ENCODE measurements around the gene PIGC. TPM values are rescaled to one million over a fixed set of nuclear protein-coding genes. Genes with fewer than 3 reads are reported as not detected.

Gene PIGC
- total RNA-seq (2014; rRNA removed; shearing (Covaris generic)) = 26.1 and 26.6 TPM in 2 replicates

DNA sequence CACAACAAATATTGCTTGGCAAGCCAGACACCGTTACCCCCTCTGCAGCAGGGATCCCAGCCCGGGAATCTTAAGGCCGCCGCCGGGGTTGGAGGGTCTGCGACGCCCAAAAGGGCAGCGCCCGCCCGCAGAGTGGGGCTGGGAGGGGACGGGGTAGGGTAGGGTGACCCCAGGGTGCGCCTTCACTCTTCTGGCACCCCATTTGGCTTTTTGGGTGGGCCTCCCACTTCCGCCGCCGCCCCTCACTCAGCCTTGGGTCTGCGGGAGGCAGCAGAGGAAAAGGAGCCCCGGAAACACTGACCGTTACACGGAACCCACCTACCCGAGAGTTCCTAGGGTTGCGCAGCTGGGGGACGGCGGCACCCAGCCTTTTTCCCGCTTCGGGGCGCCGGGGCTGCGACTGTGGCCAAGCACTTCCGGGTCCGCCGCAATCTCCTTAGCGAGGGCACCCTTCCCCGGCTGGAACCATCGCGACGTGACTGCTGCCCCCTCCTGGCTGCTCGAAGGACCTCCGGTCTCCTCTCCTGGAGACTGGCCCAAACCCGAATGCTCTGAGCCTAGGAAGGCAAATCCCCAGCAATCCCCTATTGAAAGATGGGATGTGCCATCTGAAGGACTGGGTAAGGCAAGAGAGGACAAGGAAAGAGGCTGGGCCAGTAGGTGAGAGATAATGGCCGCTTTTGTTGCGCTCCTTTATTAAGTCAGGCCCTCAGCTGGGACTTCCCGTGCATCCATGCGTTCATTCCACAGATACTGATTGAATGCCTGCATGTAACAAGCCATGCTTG lies at the start of gene PIGC:
TSS of gene PIGC (minus strand) at position 404 of the 788 bp plus-strand sequence. CDS start 1,447 bp downstream, outside the sequence.
- Histone ChIP-seq H3K36me3 (no peaks in the 10 kb centered on the region), H3K9me3 (replicated peaks) (no peaks in the 10 kb centered on the region), H3K27ac (peak within 1 kb of the TSS; percentile 88), H3K4me1 (no peaks in the 10 kb centered on the region), H3K27me3 (no peaks in the 10 kb centered on the region), H3K4me3 (peak within 1 kb of the TSS; percentile 93)
- peak; percentile 94 to 95 for DNase-seq

DNA sequence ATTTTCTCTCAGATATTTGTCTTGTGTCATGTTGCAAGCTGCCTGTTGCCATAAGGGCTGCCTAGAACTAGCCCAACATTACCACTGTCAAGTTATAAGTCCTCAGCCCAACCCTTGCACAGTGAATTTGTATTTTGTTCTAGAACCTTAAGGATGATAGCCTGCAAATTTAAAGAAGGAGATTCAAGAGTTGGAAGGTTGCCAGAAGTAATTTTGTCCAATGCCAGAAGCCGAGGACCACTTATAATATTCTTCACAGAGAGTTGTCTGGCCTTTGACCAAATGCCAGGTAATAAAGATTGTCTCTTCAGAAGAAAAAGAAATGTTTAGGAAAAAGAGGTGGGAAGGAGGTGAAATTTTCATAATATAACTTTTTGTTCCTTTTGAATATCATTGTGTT lies 48.6 kb upstream of the PIGC start:
- Histone ChIP-seq H3K27ac (no peak overlapping the region), H3K4me3 (no peak overlapping the region), H3K27me3 (no peaks in the 10 kb centered on the region), H3K4me1 (peaks cover 7% of the 10 kb centered on the region), H3K9me3 (replicated peaks) (no peaks in the 10 kb centered on the region), H3K36me3 (no peaks in the 10 kb centered on the region)
- no peak for DNase-seq

DNA sequence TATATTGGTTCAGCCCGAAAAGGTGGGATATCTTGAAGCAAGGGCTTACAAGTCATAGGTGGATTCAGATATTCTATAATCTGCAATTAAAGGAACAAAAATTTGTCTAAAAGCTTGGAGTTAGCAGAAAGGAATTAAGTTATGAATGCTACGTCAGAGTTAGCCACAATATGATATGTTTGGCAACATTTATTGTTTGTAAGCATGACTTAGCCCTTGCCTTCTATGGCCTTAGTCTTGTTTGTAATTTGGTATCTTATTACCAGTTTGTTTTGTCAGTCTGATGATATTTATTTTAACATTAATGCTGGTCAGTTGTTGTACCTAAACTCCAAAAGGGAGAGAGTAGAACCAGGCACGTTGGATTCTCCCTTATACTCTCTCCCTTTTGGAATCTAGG lies 46.0 kb upstream of the PIGC start:
- Histone ChIP-seq H3K27ac (no peak overlapping the region), H3K4me3 (no peak overlapping the region), H3K36me3 (no peaks in the 10 kb centered on the region), H3K9me3 (replicated peaks) (no peaks in the 10 kb centered on the region), H3K27me3 (no peaks in the 10 kb centered on the region), H3K4me1 (no peaks in the 10 kb centered on the region)
- DNase-seq = no peak

DNA sequence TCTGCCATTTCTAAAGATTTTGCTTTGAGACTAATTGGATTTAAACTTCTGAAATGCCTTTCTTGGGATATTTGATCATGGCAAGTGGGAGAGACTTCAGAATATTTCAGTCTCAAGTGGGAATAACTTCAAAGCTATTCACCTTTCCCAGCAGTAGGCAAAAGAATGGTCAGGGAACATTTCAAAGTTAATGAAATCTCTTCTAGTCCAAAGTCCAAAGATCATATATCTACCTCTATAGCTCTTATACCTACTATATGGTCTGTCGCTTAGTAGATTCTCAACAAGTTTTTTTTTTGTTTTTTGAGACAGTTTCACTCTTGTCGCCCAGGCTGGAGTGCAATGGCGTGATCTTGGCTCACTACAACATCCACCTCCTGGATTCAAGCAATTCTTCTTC lies 44.5 kb upstream of the PIGC start:
- H3K36me3 ChIP-seq = no peaks in the 10 kb centered on the region
- no peak overlapping the region for H3K4me3 ChIP-seq
- no peaks in the 10 kb centered on the region for H3K27me3 ChIP-seq

DNA sequence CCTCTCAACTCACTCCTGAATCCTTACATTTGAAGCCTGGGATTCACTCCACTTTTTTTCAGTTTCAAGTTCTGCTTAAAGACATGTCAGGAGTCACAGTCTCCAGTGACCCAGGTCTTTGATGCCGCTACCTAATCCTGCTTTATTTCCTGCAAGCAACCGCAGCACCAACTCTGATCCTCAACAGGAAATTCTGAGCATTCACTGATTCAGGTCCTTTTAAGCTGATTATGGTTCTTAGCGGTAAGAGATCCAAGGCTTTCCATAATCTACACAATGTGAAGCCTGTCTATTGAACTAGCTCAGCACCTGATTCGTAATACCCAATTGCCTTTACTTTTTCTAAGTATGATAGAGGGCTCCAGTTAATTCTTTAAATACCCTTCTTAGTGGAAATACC lies 43.7 kb upstream of the PIGC start:
- H3K4me1 ChIP-seq = no peaks in the 10 kb centered on the region
- no peak overlapping the region for H3K27ac ChIP-seq
- no peak for DNase-seq
- no peak overlapping the region for H3K4me3 ChIP-seq
- H3K9me3 ChIP-seq (replicated peaks) = peaks cover 4% of the 10 kb centered on the region; the same call in 1 of the 2 replicates
- no peaks in the 10 kb centered on the region for H3K36me3 ChIP-seq
- H3K27me3 ChIP-seq = no peaks in the 10 kb centered on the region

More for the DNA sequence above, 44.5 kb upstream of the PIGC start:
- no peak for DNase-seq
- H3K9me3 ChIP-seq (replicated peaks) = peaks cover 4% of the 10 kb centered on the region; the same call in 1 of the 2 replicates
- H3K4me1 ChIP-seq = no peaks in the 10 kb centered on the region
- no peak overlapping the region for H3K27ac ChIP-seq

DNA sequence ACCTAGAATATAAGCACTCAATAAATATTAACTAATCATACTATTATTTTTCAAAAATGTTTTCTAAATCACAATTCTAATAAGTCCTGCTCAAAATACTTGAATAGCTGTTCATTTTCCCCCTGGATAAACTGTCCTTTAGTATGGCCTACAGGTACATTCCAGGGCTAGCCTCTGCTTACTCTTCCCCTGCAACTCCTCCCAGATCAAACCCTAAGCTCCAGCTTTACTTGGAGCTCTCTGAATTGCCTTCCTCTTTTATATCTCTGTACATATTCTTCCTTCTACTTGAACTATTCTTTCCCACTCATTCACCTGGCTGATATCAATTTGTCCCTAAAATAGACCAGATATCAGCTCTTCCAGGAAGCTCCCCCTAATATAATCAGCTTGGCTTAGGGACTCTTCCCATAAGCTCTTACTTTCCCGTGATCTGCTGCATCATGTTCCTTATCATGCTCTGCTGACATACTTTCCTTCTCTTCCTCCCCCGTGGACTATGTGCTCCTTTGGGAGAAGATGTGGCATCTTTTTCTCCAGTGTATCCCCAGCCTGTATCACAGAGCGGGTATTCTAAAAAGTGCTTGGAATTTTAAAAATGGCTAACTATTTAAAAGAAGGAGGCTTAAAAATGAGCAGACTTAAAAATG lies 43.1 kb upstream of the PIGC start:
- Histone ChIP-seq H3K4me1 (no peaks in the 10 kb centered on the region), H3K4me3 (no peak overlapping the region), H3K27me3 (no peaks in the 10 kb centered on the region), H3K9me3 (replicated peaks) (peaks cover 4% of the 10 kb centered on the region; the same call in 1 of the 2 replicates), H3K27ac (no peak overlapping the region), H3K36me3 (no peaks in the 10 kb centered on the region)
- DNase-seq = no peak

DNA sequence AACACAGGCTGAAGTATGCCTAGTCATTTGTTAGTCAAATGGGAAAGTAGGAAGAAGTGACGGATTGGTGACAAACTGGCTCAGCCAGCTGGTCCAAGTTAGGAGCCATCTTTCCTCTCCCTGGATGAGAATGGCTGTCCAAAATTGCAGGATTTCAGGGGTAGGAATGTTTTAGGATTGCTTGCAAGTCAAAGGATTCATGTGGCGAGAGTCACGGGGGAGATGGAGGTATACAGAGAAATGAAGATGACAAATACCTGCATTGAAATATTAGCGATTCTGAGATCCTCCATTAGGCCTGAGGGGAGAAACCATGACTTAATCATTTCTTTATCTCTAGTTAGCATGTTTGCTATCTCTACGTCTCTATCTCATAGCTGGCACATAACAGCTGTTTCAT lies 41.8 kb upstream of the PIGC start:
- H3K36me3 ChIP-seq = no peaks in the 10 kb centered on the region
- H3K4me1 ChIP-seq = no peaks in the 10 kb centered on the region
- H3K27ac ChIP-seq = no peak overlapping the region
- H3K27me3 ChIP-seq = no peaks in the 10 kb centered on the region
- H3K4me3 ChIP-seq = no peak overlapping the region
- peaks cover 4% of the 10 kb centered on the region; the same call in 1 of the 2 replicates for H3K9me3 ChIP-seq (replicated peaks)
- no peak for DNase-seq

DNA sequence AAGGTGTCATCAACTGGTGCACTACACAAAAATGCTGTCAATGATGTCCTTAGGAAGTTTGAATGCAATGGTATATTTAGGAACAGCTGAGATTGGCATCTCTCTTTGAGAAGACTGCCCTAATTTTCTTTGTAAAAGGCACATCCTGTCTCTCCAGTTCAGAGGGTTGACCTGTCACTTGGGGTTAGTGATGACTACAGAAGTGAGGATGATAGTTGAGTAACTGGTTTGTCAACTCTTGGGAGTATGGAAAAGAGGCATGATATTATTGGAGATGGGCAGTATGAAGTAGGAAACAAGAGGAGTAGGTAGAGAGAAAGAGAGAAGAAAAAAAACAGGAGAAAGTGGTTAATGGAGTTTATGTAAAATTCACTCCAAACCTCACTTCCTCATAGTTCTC lies 40.4 kb upstream of the PIGC start:
- no peak for DNase-seq
- Histone ChIP-seq H3K36me3 (no peaks in the 10 kb centered on the region), H3K27ac (no peak overlapping the region), H3K9me3 (replicated peaks) (peaks cover 4% of the 10 kb centered on the region; the same call in 1 of the 2 replicates), H3K4me1 (no peaks in the 10 kb centered on the region), H3K4me3 (no peak overlapping the region), H3K27me3 (no peaks in the 10 kb centered on the region)

DNA sequence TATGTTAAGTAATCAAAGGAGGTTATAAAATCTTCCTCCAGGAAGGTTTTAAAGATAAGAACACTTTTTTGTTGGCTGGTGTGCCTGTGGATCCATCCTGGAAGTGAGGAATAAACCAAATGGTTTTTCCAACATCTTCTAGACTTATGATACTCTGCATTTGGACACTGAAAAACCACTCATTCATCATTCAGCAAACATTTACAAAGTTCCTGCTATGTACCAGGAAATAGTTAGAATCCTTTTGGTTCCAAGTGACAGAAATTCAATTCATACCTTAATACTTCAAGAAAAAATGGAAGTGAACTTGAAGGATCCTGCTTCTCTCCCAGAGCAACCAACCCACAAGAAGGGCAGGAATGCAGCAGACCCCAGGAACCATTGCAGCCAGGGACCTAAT lies 39.6 kb upstream of the PIGC start:
- DNase-seq = no peak
- H3K4me3 ChIP-seq = no peak overlapping the region
- no peak overlapping the region for H3K27ac ChIP-seq
- no peaks in the 10 kb centered on the region for H3K36me3 ChIP-seq
- H3K27me3 ChIP-seq = no peaks in the 10 kb centered on the region
- H3K4me1 ChIP-seq = no peaks in the 10 kb centered on the region
- H3K9me3 ChIP-seq (replicated peaks) = peaks cover 4% of the 10 kb centered on the region; the same call in 1 of the 2 replicates

DNA sequence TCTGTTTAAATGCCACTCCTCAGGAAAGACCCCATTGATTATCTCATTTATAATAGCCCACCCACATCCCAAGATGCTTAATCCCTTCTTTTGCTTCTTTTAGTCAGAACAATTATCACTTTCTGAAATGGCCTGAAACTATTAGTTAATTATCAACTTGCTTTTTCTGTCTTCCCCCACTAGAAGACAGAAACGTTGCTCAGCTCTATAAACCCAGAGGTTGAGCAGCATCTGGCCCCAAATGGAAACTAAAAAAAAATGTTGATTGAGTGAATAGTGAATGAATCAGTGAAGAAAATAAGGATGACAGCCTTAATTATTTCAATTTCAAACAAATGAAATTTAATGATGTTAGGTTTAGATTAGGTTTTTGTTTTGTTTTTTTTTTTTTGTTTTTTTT lies 38.2 kb upstream of the PIGC start:
- DNase-seq = no peak
- no peaks in the 10 kb centered on the region for H3K27me3 ChIP-seq
- no peak overlapping the region for H3K27ac ChIP-seq
- no peaks in the 10 kb centered on the region for H3K36me3 ChIP-seq
- peaks cover 4% of the 10 kb centered on the region; the same call in 1 of the 2 replicates for H3K9me3 ChIP-seq (replicated peaks)
- H3K4me3 ChIP-seq = no peak overlapping the region
- H3K4me1 ChIP-seq = no peaks in the 10 kb centered on the region

DNA sequence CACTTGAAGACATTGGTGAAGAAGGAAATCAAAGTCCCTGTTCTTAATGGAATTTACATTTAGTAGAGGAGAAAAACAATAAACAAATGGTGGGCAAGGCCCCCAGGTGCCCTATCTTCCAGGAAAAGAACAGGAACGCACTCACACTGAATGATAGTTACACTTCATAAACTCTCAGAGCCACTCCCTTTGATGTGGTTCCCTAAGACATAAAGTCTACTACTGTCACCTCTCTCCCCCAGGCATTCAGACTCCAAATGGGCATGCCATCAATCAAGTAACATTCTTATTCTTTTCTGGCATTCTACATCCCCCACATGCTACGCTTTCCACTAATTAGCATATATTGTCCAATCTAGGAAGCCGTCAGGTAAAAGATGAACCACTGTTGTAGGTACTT lies 36.6 kb upstream of the PIGC start:
- Histone ChIP-seq H3K4me1 (no peaks in the 10 kb centered on the region), H3K27ac (no peak overlapping the region), H3K4me3 (no peak overlapping the region), H3K36me3 (no peaks in the 10 kb centered on the region), H3K9me3 (replicated peaks) (peaks cover 4% of the 10 kb centered on the region; the same call in 1 of the 2 replicates), H3K27me3 (no peaks in the 10 kb centered on the region)
- DNase-seq = no peak

DNA sequence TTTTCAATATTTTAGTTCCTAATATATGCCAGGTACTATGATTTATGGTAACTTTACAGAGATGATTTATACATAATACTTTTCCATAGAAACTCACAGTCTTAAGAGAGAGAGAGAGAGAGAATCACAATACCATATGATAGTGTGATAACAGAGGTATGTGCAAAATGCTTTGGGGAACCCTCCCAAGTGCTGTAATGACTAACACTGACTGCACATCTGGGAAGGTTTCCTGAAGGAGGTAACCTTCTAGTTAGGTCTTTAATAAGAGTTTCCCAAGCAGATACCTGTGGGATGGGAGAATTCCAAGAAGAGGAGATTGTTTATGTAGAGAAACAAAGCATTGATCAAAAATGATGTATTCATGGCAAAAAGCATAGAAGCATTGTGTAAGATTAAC lies 34.6 kb upstream of the PIGC start:
- H3K36me3 ChIP-seq = no peaks in the 10 kb centered on the region
- no peak overlapping the region for H3K4me3 ChIP-seq
- no peaks in the 10 kb centered on the region for H3K27me3 ChIP-seq
- no peak overlapping the region for H3K27ac ChIP-seq
- no peak for DNase-seq
- no peaks in the 10 kb centered on the region for H3K9me3 ChIP-seq (replicated peaks)
- no peaks in the 10 kb centered on the region for H3K4me1 ChIP-seq

DNA sequence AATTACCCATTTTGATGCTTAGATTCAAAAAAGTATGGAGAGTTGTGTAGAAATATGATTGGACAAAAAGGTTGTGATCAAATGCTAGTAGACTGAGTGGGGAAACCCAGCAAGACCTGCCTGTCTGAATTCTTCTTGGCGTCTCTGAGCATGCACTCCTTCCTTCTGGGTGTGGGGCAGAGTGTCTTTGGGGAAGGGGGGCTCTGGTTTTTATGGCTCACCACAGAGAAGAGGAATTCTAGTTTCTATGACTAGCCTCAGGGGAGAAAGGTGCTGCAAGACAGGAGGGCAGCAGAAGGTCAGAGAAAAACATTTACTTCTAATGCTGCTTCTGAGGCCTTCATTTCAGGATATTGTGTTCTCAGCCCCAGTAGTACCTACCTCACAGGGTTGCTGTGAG lies 33.9 kb upstream of the PIGC start:
- Histone ChIP-seq H3K27me3 (no peaks in the 10 kb centered on the region), H3K27ac (no peak overlapping the region), H3K9me3 (replicated peaks) (no peaks in the 10 kb centered on the region), H3K4me1 (no peaks in the 10 kb centered on the region), H3K4me3 (no peak overlapping the region), H3K36me3 (no peaks in the 10 kb centered on the region)
- DNase-seq = no peak

DNA sequence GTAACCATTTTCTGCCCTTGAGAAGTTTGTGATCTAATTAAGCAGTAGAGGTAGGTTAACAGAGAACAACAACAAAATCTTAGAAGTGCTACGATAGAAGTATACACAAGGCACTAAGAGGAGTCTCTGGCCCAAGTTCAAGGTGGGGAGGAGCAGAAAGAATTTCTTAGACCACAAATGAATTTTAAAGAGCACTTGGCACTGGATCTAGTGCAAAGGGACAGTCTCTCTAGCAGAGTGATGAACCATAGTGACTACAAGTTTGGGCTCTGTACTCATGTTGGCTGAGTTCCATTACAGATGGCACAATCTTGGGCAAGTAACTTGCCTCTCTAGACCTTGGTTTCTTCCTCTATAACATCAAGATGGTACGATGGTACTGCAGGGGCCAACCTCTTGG lies 33.3 kb upstream of the PIGC start:
- DNase-seq = no peak
- H3K9me3 ChIP-seq (replicated peaks) = no peaks in the 10 kb centered on the region
- H3K27ac ChIP-seq = no peak overlapping the region
- no peaks in the 10 kb centered on the region for H3K4me1 ChIP-seq
- H3K4me3 ChIP-seq = no peak overlapping the region
- no peaks in the 10 kb centered on the region for H3K36me3 ChIP-seq
- H3K27me3 ChIP-seq = no peaks in the 10 kb centered on the region

DNA sequence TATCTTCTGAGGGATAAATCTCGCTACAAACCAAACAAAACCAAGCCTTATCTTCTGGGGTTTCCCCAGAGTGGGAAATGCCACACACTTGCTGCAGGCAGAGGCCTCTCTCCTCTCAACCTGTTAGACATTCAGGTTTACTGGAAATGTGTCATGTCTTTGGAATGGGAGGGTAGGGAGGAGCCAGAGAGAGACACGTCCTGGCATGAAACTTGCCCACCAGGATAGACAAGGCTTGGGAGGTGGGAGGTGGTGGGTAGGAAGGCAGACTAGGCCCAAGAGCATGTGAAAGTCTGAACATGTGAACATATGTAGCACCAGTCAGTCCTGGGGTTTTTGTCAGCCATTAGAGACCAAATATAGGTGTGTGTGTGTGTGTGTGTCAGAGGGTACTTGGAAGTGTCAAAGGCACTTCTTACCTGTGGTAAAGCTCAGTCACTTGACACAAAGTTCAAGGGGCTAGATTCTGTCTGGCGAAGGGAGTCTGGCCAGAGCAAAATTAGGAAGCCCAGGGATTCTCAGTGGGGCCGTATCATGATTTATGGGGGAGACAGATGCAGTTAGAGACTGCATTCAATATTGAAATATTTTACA lies 32.4 kb upstream of the PIGC start:
- H3K4me1 ChIP-seq = no peaks in the 10 kb centered on the region

More for the DNA sequence above, 32.4 kb upstream of the PIGC start:
- H3K36me3 ChIP-seq = no peaks in the 10 kb centered on the region
- no peak overlapping the region for H3K4me3 ChIP-seq
- H3K27me3 ChIP-seq = no peaks in the 10 kb centered on the region
- no peak for DNase-seq
- no peak overlapping the region for H3K27ac ChIP-seq
- no peaks in the 10 kb centered on the region for H3K9me3 ChIP-seq (replicated peaks)

Data from SJCRH30 (cell line).